ENCODE measurements around the gene RTN4RL2.

The RTN4RL2 gene

DNA sequence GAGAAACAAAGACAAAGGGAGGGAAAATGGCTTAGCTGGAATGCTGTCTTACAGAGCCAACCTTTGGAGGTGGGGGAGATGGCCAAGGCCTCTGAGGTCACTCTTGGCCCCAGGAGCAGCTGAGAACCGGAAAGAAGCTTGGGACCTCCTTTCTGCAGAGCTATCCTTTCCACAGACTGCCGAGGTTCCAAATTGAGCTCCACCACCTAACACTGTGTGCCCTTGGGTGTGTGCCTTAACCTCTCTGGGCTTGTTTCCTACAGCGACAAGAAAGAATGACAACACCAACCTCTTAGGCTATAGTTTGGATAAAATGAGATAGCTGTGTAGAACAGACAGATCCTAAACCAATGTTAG is 23.2 kb downstream of the RTN4RL2 start:
- POLR2A ChIA-PET: no interaction called here
- whole genome bisulfite sequencing (ENCODE audit: insufficient coverage): no CpG with 5 or more reads among the region's 3 CpGs
- Histone ChIP-seq H3K27me3 (replicated peaks in 2 of 5; ENCODE audit: control insufficient read depth in 4 of 5, insufficient read depth in 5 of 5, low read length in 4 of 5) (peaks cover 0 to 4% (median 0%) of the 10 kb centered on the region in 5 experiments), H3K9me3 (ENCODE audit: control extremely low read depth in 1 of 5, control insufficient read depth in 4 of 5, insufficient read depth in 2 of 5, low read depth in 1 of 5, low read length in 4 of 5) (no peaks in the 10 kb centered on the region), H3K4me3 (ENCODE audit: control insufficient read depth in 1 of 7, extremely low read depth in 1 of 7, insufficient read depth in 4 of 7, low read depth in 2 of 7, low read length in 6 of 7) (peak overlapping the region in 4 of 7 experiments; percentile 41 to 74 (median 68)), H3K4me1 (ENCODE audit: control extremely low read depth in 1 of 4, control insufficient read depth in 4 of 4, insufficient read depth in 4 of 4, low read length in 3 of 4) (peaks cover 18 to 52% (median 40%) of the 10 kb centered on the region in 4 experiments), H3K36me3 (ENCODE audit: control insufficient read depth in 4 of 4, insufficient read depth in 4 of 4, low read length in 3 of 4) (peaks cover 0 to 38% (median 23%) of the 10 kb centered on the region in 4 experiments), H3K27ac (ENCODE audit: insufficient read depth in 1 of 2, low read depth in 1 of 2, low read length in 2 of 2, poor library complexity in 1 of 2, severe bottlenecking in 2 of 2) (no peak overlapping the region)
- DNase-seq: no peak
- CTCF ChIA-PET: interaction anchor here (0.9 to 11.2 kb wide), 29 partner anchors 8 to 161 kb away, joined by 3 to 211 read pairs (median 5); partner anchors contain the start of genes RTN4RL2 and SLC43A1

DNA sequence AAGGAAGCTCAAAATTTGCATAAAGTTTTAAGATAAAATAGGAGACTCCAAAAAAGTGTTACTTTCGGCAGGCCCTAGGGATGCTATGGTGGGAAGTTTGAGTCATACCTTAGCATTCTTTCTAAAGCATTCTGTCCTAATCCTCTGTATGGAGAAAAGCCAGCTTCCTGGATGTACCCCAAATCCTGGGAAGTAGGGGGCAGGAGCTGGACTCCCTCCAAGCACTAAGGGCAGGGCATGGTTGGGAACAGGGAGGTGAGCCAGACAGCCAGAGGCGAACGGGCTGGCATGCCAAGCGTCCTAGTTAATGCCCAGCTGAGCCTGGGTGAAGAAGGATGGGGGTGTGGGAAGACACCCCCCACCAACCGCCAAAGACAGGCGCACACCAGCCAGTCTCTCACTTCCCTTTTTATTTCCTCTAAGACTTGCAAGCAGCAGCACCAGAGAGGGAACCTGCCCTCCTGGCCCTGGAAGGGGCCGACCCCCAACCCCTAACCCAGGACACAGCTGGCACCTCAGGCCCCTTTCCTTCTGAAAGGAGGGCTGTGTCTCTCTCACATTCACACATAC is 23.9 kb downstream of the RTN4RL2 start:
- POLR2A ChIA-PET: interaction anchor here (0.6 kb wide), 1 partner anchor 14 kb away, joined by 3 read pairs; no protein-coding TSS in a partner anchor
- DNase-seq: peak; percentile 49 to 87 (median 83)
- Histone ChIP-seq H3K27ac (ENCODE audit: insufficient read depth in 1 of 2, low read depth in 1 of 2, low read length in 2 of 2, poor library complexity in 1 of 2, severe bottlenecking in 2 of 2) (no peak overlapping the region), H3K4me1 (ENCODE audit: control extremely low read depth in 1 of 4, control insufficient read depth in 4 of 4, insufficient read depth in 4 of 4, low read length in 3 of 4) (peaks cover 18 to 51% (median 40%) of the 10 kb centered on the region in 4 experiments), H3K9me3 (ENCODE audit: control extremely low read depth in 1 of 5, control insufficient read depth in 4 of 5, insufficient read depth in 2 of 5, low read depth in 1 of 5, low read length in 4 of 5) (no peaks in the 10 kb centered on the region), H3K36me3 (ENCODE audit: control insufficient read depth in 4 of 4, insufficient read depth in 4 of 4, low read length in 3 of 4) (peaks cover 2 to 45% (median 29%) of the 10 kb centered on the region in 4 experiments), H3K27me3 (replicated peaks in 2 of 5; ENCODE audit: control insufficient read depth in 4 of 5, insufficient read depth in 5 of 5, low read length in 4 of 5) (peaks cover 0 to 4% (median 0%) of the 10 kb centered on the region in 5 experiments), H3K4me3 (ENCODE audit: control insufficient read depth in 1 of 7, extremely low read depth in 1 of 7, insufficient read depth in 4 of 7, low read depth in 2 of 7, low read length in 6 of 7) (peak overlapping the region in 2 of 7 experiments; percentile 8 to 21)
- CTCF ChIA-PET: interaction anchor here (0.9 to 11.2 kb wide), 30 partner anchors 7 to 162 kb away, joined by 3 to 211 read pairs (median 5); partner anchors contain the start of genes RTN4RL2 and SLC43A1
- 29% methylated on average over 4 of the region's 7 CpGs for WGBS (ENCODE audit: insufficient coverage)

DNA sequence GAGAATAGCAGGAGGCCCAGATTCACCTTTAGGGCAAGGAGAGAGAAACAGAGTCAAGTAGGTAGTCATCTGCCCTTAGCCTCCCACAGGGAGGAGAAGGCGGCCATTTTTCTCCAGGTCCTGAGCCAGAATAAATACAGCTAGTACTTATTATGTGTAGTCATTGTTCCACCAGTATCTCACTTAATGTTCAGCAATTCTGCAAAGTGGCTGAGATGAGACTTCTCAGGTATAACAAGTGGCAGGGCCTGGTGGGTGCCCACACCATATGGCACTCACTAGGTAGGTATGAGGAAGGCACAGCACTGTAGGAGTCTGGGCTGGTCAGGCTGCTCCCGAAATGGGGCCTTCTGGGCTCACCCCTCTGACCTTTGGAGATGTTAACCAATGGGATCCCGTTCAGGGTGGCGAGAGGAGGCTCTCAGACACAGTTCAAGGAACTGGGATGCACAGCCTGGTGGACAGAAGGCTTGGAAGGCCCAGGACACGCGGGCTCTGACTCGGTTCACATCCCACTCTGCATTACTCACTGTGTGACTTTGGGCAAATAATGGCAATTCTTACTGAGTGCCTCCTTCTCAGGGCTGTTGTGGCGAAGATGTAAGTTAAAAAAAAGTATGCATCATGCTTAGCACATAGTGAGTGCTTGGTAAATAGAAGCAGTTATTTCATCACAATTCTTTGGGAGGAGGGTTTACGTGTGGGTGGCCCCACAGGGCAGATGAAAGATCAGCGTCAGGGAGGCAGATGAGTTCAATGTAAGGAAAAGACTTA is 25.1 kb downstream of the RTN4RL2 start:
- 96% methylated on average over 8 of the region's 10 CpGs for WGBS (ENCODE audit: insufficient coverage)
- H3K27me3 ChIP-seq (replicated peaks in 2 of 5; ENCODE audit: control insufficient read depth in 4 of 5, insufficient read depth in 5 of 5, low read length in 4 of 5): peaks cover 0 to 4% (median 0%) of the 10 kb centered on the region in 5 experiments
- POLR2A ChIA-PET: no interaction called here
- peaks cover 18 to 47% (median 40%) of the 10 kb centered on the region in 4 experiments for H3K4me1 ChIP-seq (ENCODE audit: control extremely low read depth in 1 of 4, control insufficient read depth in 4 of 4, insufficient read depth in 4 of 4, low read length in 3 of 4)
- no peak overlapping the region for H3K4me3 ChIP-seq (ENCODE audit: control insufficient read depth in 1 of 7, extremely low read depth in 1 of 7, insufficient read depth in 4 of 7, low read depth in 2 of 7, low read length in 6 of 7)
- H3K9me3 ChIP-seq (ENCODE audit: control extremely low read depth in 1 of 5, control insufficient read depth in 4 of 5, insufficient read depth in 2 of 5, low read depth in 1 of 5, low read length in 4 of 5): no peaks in the 10 kb centered on the region
- DNase-seq: no peak
- CTCF ChIA-PET: interaction anchor here (0.6 to 18.0 kb wide), 6 partner anchors 8 to 148 kb away, joined by 3 to 410 read pairs (median 40); partner anchors contain the start of genes P2RX3, RTN4RL2 and TIMM10
- H3K36me3 ChIP-seq (ENCODE audit: control insufficient read depth in 4 of 4, insufficient read depth in 4 of 4, low read length in 3 of 4): peaks cover 5 to 57% (median 33%) of the 10 kb centered on the region in 4 experiments
- no peak overlapping the region for H3K27ac ChIP-seq (ENCODE audit: insufficient read depth in 1 of 2, low read depth in 1 of 2, low read length in 2 of 2, poor library complexity in 1 of 2, severe bottlenecking in 2 of 2)

DNA sequence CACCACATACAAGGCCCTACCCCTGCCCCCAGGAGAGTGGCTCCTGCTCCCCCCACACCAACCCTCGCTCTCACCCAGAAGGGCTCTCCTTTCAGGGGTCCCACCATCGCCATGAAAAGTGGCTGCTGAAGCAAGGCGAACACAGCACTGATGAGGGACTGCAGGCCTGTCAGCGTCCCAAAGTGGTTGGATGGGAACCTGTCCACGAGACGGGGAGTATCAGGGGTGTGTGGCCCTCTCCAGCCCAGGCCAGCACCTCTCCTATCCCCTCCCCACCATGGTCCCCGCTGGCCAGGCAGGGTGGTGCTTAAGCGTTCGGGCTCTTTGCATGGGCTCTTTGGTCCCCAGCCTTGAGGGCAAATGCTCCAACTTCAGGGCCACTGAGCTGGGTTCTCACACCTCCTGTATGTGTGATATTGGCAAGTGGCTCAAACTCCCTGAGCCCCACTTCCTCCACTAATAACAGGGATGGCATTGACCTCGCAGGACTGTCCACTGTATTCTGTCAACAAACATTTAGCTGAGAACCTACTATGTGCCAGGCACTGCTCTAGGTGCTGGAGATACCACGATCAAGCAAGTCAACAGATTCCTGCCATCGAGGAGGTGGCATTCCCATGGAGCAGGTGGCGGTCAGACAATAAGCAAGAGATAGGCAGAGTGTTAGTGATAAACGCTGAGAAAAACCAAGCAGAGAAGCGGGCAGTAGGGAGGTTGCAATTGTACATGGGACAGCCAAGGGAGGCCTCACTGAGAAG is 26.9 kb downstream of the RTN4RL2 start:
- CTCF ChIA-PET: interaction anchor here (0.7 to 18.0 kb wide), 7 partner anchors 8 to 40 kb away, joined by 3 to 410 read pairs (median 5); partner anchors contain the start of genes RTN4RL2 and TIMM10
- no peak for DNase-seq
- Histone ChIP-seq H3K4me3 (ENCODE audit: control insufficient read depth in 1 of 7, extremely low read depth in 1 of 7, insufficient read depth in 4 of 7, low read depth in 2 of 7, low read length in 6 of 7) (no peak overlapping the region), H3K27ac (ENCODE audit: insufficient read depth in 1 of 2, low read depth in 1 of 2, low read length in 2 of 2, poor library complexity in 1 of 2, severe bottlenecking in 2 of 2) (no peak overlapping the region), H3K9me3 (ENCODE audit: control extremely low read depth in 1 of 5, control insufficient read depth in 4 of 5, insufficient read depth in 2 of 5, low read depth in 1 of 5, low read length in 4 of 5) (no peaks in the 10 kb centered on the region), H3K36me3 (ENCODE audit: control insufficient read depth in 4 of 4, insufficient read depth in 4 of 4, low read length in 3 of 4) (peaks cover 5 to 71% (median 41%) of the 10 kb centered on the region in 4 experiments), H3K4me1 (ENCODE audit: control extremely low read depth in 1 of 4, control insufficient read depth in 4 of 4, insufficient read depth in 4 of 4, low read length in 3 of 4) (peaks cover 18 to 40% (median 32%) of the 10 kb centered on the region in 4 experiments), H3K27me3 (replicated peaks in 2 of 5; ENCODE audit: control insufficient read depth in 4 of 5, insufficient read depth in 5 of 5, low read length in 4 of 5) (peaks cover 0 to under 1% (median 0%) of the 10 kb centered on the region in 5 experiments)
- POLR2A ChIA-PET: interaction anchor here (0.6 kb wide), 2 partner anchors 26 to 28 kb away, joined by 3 to 6 read pairs; no protein-coding TSS in a partner anchor
- 96% methylated on average over 12 of the region's 15 CpGs for WGBS (ENCODE audit: insufficient coverage)

DNA sequence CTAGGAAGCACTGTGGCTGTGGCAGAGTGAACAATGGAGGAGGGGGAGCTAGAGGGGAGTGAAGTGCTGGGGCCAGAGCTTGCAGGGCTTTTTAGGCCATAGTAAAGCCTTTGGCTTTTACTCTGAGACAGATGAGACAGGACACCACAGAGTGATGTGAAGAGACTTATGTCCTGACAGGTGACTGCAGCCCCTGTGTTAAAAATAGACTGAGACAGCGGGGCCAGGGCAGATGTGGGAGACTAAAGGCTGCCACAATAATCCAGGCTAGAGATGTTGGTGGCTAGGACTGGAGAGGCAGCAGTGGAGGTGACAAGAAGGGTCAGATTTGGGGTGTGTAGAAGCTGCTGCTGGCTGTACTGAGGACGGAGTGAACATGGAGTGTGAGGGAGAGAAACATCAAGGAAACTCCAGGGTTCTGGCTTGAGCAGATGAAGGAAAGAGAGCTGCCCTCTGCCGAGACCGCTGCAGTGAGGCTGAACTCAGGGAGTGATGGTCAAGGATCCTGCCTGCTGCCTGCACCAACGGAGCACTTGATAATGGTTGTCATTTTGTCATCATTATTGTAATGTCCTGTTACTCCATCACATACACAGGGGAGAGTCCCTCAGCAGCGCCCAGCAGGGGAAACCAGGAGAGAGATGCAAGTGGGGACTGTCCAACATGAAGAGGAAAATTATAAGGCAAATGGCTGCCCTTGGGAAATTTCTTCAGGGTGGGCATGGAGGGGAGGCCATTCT is 27.8 kb downstream of the RTN4RL2 start:
- Histone ChIP-seq H3K36me3 (ENCODE audit: control insufficient read depth in 4 of 4, insufficient read depth in 4 of 4, low read length in 3 of 4) (peaks cover 5 to 73% (median 42%) of the 10 kb centered on the region in 4 experiments), H3K4me3 (ENCODE audit: control insufficient read depth in 1 of 7, extremely low read depth in 1 of 7, insufficient read depth in 4 of 7, low read depth in 2 of 7, low read length in 6 of 7) (no peak overlapping the region), H3K27ac (ENCODE audit: insufficient read depth in 1 of 2, low read depth in 1 of 2, low read length in 2 of 2, poor library complexity in 1 of 2, severe bottlenecking in 2 of 2) (no peak overlapping the region), H3K9me3 (ENCODE audit: control extremely low read depth in 1 of 5, control insufficient read depth in 4 of 5, insufficient read depth in 2 of 5, low read depth in 1 of 5, low read length in 4 of 5) (no peaks in the 10 kb centered on the region), H3K27me3 (replicated peaks in 2 of 5; ENCODE audit: control insufficient read depth in 4 of 5, insufficient read depth in 5 of 5, low read length in 4 of 5) (no peaks in the 10 kb centered on the region), H3K4me1 (ENCODE audit: control extremely low read depth in 1 of 4, control insufficient read depth in 4 of 4, insufficient read depth in 4 of 4, low read length in 3 of 4) (peaks cover 18 to 31% (median 23%) of the 10 kb centered on the region in 4 experiments)
- DNase-seq: no peak
- ChIA-PET POLR2A (no interaction called here), CTCF (interaction anchor here (0.7 to 18.0 kb wide), 8 partner anchors 8 to 39 kb away, joined by 3 to 410 read pairs (median 4); partner anchors contain the start of genes SLC43A1 and TIMM10)
- whole genome bisulfite sequencing (ENCODE audit: insufficient coverage): 96% methylated on average over 3 of the region's 6 CpGs

Measured in common myeloid progenitor, CD34-positive (primary cell).